NCI-H82 (cell line): ENCODE measurements around the gene BCL2L2.
"Not testable (repeated sequence)": the region's sequence is repeated elsewhere in the genome, so short reads cannot be mapped to it uniquely, and the experiment has no call there.

Source experiments
- DNase-seq: peaks from one replicate; lab custom pipeline; 2025; lab: John Stamatoyannopoulos, UW

The BCL2L2 gene, protein sequence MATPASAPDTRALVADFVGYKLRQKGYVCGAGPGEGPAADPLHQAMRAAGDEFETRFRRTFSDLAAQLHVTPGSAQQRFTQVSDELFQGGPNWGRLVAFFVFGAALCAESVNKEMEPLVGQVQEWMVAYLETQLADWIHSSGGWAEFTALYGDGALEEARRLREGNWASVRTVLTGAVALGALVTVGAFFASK

DNA sequence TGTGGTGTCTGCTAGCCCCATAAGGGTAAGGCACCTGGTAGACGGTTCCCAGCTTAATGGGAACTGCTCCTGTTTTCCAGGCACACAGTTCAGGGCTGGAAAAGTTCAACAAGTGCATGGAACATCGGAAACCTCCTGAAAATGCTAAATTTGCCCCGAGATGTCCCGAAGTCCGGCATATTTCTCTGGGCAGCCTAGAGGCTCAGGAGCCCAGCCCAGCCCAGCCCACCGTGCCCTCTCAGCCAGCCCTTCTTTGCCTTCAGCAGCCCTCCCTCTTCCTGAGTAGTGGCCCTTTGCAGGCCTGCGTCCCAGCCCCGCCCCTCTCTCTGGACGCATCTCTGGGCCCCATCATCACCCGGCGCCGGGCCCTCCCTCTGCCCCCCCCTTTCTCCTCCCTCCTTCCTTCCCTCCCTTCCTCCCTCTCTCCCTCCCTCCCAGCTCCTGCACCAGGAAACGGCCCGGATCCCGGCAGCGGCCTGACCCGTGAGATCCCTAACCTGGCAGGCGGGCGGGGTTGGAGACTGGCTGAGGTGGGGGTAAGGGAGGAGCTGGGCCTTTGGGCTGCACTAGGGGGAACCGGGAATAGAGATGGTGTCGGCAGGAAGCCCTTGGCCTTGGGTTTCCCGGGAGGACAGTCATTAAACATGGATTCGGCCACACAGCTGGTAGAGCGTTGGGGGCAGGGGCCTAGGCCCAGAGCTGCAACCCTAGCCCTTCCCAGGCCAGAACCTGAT is at the start of gene BCL2L2:
BCL2L2 (plus strand) TSS at position 422 of the 734 bp plus-strand sequence. CDS start 935 bp downstream, outside the sequence.
- peak; percentile 100 for DNase-seq

DNA sequence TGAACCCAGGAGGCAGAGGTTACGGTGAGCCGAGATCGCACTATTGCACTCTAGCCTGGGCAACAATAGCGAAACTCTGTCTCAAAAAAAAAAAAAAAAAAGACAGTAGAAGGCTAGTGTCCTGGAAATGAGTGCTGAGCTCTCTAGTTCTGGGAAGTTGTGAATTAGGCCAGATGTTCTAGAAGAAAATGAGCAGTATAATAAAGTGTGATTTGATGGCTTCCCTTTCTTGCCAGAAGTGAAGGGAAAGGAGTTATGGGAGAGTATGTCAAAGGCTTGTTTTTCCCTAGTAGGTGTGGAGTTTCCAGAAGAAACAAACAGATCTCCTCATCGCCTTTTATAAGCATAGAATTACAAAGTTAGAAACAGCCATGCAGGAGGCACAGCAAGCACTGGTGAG is 48.4 kb upstream of the BCL2L2 start:
- no peak for DNase-seq

DNA sequence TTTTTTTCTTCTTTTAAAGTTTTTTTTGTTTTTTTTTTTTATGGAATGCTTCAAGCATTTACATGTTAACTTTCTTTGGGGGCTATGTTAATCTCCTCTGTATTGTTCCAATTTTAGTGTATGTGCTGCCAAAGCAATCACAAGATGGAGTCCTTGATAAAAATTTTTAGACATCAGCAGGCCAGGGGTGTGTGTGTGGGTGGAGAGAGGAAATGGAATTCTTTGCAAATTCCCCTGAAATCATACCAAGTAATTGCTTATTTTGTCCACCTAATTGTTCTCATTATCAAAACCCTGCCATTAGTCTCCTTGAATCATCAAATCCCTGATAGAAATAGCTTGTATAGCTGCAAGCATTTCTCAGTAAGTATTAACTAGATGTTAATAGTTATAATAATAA is 47.2 kb upstream of the BCL2L2 start:
- DNase-seq: no peak

DNA sequence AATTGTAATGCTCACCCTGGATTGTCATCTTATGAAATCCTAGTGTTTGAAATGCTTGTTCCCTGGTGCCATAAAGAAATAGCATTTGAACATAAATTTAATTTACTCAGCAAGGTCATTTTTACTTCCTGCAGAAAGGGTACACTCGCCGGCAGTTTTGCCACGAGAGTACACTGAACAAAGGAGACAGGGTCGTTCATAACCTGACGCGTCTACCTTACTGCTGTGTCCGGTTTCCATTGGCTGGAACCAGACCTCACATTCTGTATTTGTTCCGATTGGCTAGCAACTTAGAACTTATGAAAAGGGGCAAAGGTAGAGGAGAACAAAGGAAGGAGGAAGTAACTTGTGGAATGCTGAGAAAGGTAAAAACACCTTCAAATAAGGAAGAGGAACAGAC is 45.8 kb upstream of the BCL2L2 start:
- DNase-seq: not testable (repeated sequence)

- DNase-seq: no peak
Measured at GRCh38 chr14:23269193-23269592, 37.4 kb upstream of the BCL2L2 start.

DNA sequence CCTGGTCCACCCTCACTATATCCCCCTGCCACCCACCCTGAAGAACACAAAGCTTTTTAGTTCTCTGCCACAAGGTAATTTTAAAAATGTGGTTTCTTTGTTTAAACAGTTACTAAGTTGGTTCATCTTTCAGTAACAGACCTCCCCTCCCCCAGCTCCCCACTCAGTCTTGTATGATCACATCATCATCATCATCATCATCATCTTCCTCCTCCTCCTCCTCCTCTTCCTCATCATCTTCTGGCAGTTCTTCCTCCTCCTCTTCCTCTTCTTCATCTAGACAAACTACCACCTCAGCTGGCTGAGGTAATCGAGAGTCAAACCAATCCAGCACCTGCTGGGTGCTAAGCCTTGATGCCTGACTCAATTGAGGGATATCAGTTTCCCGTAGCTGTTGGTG is 31.2 kb upstream of the BCL2L2 start:
- no peak for DNase-seq

DNA sequence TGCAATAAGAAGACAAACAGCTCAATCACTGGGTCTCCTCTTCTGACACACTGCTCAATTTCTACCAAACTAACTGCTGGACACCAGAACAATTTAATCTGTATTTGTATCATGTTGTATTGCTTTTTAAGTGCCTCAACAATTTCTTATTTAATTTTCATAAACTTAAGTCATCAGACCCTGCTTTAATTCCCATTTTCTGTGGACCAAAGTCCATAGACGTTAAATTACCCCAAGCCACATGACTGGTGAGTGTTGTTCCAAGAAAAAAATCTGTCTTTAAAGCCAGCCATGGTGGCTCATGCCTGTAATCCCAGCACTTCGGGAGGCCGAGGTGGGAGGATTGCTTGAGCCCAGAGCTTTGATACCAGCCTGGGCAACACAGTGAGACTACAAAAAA is 29.4 kb upstream of the BCL2L2 start:
- DNase-seq: no peak

DNA sequence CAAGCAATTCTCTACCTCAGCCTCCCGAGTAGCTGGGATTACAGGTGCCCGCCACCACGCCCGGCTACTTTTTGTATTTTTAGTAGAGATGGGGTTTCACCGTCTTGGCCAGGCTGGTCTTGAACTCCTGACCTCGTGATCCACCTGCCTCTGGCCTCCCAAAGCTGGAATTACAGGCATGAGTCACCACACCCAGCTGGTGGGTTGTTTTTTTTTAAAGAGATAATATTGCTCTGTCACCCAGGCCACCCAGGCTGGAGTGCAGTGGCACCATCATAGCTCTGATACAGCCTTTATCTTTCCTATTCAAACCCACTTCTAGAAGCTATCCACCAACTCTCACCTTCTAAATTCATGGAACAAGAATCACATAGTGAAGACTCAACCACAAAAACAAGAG is 28.7 kb upstream of the BCL2L2 start:
- not testable (repeated sequence) for DNase-seq

- no peak for DNase-seq
Measured at GRCh38 chr14:23281247-23281646, 25.4 kb upstream of the BCL2L2 start.

DNA sequence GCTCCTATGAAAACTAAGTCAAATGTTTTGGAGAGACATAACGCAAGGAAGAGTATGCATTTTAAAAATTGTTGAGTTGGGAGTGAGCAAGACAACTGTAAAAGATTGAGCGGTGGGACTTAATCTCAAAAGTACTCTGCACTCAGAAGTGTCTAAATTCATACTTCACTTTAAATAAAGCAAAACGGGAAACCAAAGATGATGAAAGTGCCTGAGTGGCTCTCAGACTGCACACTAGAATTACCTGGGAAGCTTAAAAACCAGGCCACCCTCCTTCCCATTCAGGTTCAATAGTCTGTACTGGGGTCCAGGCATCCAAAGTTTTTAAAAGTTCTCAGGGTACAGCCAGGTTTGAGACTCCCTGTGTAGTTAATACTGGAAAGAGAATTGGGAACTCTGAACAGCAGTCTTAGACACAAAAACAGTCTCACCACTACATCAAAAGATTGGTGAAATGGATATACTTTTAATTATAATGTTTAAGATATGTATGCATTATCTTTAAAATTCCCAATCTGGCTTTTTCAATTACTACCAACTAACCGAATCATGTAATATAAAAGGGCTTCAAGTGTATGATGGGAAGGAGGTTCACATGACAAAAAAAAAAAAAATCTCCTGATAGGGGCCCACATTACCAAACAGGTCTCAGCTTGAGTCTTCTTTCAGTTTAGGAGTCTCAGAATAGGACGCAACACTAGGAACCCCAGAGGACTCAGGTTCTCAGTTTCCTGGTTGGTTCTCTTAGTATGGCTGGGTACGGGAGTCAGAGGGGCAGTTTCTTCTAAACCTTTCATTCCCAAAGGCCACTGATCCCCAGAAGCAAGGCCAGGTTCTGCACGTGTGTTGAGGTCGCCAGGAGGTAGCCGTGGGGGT is 21.7 kb upstream of the BCL2L2 start:
- DNase-seq: no peak

GRCh38 chr14:23285530-23286019 is 21.1 kb upstream of the BCL2L2 start:
- DNase-seq: peak; percentile 91

DNA sequence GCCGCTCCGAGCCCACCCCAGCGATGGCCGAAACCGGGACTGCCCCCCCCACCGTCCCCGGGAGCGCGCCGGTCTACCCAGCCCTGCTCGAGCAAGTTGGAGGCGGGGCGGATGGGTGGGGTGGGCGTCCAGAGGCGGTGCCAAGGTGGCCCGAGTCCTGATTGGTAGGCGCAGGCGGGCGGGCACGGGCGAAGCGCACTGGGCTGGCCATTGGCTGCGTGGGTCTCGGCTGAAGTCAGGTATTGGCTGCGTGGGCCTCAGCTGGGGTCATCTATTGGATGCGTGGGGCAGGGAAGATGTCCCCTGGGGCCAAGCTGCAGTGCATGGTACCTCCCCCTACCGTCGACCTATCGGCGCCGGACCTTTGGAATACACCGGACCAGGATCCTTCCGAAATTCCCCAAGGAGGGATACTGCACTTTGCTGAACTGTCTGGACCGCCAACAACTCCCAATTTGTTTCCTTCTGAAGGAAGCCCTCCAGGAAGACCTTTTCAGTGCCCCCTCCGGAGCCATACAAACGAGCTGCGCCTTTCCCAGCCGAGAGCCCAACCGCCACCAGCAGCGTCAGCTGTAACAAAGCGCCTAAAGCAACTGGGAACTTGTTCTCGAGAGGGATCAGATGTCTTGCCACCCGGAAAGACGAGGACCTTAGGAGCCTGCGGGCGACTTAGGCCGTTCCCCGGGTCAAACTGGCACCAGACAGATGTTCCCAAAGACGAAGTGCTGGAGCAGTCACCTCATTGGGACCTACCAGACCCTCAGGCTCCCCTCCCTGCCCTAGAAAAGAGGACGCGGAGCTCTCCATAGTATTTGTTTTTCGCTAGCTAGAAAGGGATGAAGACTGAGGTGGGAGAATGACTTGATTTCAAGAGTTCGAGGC is 20.4 kb upstream of the BCL2L2 start, which contains the start of gene HOMEZ:
HOMEZ (minus strand) TSS at position 113 of the 882 bp plus-strand sequence. CDS start 180 bp downstream, outside the sequence.
- peak; percentile 100 for DNase-seq

GRCh38 chr14:23286902-23287479 is 19.6 kb upstream of the BCL2L2 start:
- DNase-seq: no peak

DNA sequence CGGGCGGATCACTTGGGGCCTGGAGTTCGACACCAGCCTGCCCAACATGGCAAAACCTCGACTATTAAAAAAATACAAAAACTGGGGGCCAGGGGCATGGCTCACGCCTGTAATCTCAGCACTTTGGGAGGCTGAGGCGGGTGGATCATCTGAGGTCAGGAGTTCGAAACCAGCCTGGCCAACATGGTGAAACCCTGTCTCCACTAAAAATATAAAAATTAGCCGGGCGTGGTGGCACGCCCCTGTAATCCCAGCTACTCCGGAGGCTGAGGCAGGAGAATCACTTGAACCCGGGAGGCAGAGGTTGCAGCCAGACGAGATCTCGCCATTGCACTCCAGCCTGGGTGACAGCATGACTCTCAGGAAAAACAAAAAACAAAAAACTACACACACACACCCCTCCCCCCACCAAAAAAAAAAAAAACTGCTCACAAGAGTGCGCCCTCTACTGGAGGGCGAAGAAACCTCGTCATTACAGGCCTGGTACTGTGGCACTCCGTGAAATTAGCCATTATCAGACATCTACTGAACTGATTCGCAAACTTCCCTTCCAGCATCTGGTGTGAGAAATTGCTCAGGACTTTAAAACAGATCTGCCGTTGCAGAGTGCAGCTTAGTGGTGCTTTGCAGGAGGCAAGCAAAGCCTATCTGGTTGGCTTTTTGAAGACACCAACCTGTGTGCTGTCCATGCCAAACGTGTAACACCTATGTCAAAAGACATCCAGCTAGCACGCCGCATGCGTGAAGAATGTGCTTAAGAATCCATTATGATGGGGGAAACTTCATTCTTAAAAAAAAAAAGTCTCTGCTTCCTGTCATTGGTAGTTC is 11.7 kb upstream of the BCL2L2 start:
- peak; percentile 98 for DNase-seq

DNA sequence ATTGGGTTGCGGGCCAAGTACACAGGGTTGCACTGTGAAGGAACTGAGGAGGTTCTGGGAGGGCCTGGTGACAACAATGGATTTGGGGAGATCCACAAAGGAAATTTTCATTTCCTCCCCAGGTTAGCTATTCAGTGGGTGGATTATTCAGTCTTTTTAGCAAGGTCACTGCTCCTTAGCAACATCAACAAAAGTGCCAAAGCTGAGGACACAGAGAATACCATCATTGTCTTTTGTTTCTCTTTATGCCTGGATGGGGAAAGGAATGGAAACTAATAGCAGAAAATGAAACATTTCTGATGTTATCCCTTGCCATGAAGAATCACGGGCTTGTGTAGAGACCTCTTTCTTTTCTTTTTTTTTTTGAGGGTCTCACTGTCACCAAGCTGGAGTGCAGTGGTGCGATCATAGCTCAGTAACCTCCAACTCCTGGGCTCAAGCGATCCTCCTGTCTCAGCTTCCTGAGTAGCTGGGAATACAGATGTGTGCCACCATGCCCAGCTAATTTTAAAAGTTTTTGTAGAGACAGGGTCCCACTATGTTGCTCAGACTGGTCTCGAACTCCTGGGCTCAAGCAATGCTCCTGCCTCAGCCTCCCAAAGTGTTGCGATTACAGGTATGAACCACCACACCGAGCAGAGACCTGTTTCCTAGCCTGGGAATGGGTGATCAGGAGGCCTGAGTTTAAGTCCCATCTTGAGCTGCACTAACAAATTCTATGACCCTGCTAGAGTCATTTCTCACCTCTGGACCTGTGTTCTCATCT is 10.4 kb upstream of the BCL2L2 start:
- no peak for DNase-seq

DNA sequence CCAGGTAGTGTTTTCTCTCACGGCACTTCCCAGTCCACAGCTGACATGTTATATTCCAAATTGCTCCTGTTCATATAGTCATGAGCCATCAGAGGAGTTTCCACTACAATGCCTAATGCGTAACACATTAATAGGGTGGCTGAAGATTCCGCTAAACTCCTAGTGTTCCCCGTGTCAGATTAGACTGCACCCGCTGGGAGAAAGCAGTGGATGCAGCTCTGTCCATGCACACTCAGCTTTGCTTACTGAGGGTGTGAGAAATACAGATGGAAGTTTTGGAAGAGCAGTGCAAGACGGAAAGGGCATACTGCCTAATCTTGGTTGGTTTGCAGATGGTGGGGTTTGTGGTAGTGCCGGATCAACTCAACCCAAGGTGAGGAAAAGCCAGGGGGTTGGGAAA is 9.5 kb upstream of the BCL2L2 start:
- no peak for DNase-seq

DNA sequence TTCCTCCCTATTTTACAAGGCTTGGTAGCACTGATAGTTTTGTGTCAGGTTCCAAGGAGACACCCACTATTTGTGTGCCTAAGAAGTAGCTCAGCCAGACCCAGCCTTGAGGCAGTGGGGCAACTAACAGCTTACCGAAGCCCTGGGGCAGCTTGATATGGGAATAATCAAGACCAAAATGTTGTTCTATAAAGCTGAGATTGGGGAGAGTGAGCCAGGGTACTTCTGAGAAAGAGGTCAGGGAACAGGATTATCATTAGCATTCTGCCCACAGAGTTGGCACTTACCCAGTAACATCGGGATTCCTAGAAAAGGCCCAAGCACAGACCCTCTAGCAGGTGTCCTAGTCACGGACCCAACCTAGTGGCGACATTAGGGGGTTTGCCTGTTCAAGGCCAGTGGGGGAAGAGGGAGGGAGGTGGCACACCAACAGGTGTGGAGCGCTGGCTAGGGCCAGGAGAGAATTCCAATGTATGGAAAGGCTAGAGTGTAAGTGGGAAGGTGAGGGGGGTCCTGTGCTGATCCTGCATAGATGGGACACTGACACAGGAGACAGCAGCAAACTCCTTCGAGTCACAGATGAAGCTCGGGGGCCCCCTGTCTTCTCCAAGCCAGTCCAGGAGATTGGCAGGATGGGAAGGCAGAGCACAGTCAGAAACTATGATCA is 8.9 kb upstream of the BCL2L2 start:
- DNase-seq: no peak

GRCh38 chr14:23299211-23299957 is 7.2 kb upstream of the BCL2L2 start:
- peak; percentile 90 for DNase-seq
